Bronchial epithelial cell (primary cell): ENCODE results near the gene SMTNL2. TPM values are rescaled to one million over a fixed set of nuclear protein-coding genes. Genes with fewer than 3 reads are reported as not detected.
A peak's percentile ranks its signal among the peaks of the same experiment; 100 is the strongest.
"Not testable (repeated sequence)": the region's sequence is repeated elsewhere in the genome, so short reads cannot be mapped to it uniquely, and the experiment has no call there.

Experiments used
- DNase-seq: peaks from one replicate; pipeline ENCODE4 v3.0.0-alpha.2; 2010; ENCODE audit warnings: low read depth
- FAIRE-seq: peaks from 2 replicates; lab custom pipeline; 2011; peaks lifted over from hg19 to GRCh38; lab: Jason Lieb, UNC
- H3K27me3 ChIP-seq: 2 replicates; pipeline ENCODE4 v1.5.1; 2011; ENCODE audit warnings: low read length; ENCODE audit not compliant: control insufficient read depth, insufficient read depth
- H3K36me3 ChIP-seq: 2 replicates; pipeline ENCODE4 v1.5.1; 2011; ENCODE audit warnings: low read length; ENCODE audit not compliant: control insufficient read depth, insufficient read depth
- H3K4me3 ChIP-seq: 2 replicates; pipeline ENCODE4 v1.5.1; 2011; ENCODE audit warnings: mild to moderate bottlenecking, low read depth, low read length, control low read depth
- total RNA-seq: library from RNA; depleted of rRNA; stranded (reverse); fragments of >200 nt; gene quantifications from 2 replicates; pipeline ENCODE4 v1.2.1, GENCODE V29; 2014
- TF ChIP-seq, protein P1 (sequence below): IDR thresholded peaks from 2 replicates; pipeline ENCODE4 v1.5.1; 2011; ENCODE audit warnings: mild to moderate bottlenecking, moderate library complexity, low read length, control low read depth, inconsistent platforms; ENCODE audit not compliant: insufficient read depth, severe bottlenecking

The SMTNL2 gene
- total RNA-seq, 1 donor from 2014 or later: not detected

DNA sequence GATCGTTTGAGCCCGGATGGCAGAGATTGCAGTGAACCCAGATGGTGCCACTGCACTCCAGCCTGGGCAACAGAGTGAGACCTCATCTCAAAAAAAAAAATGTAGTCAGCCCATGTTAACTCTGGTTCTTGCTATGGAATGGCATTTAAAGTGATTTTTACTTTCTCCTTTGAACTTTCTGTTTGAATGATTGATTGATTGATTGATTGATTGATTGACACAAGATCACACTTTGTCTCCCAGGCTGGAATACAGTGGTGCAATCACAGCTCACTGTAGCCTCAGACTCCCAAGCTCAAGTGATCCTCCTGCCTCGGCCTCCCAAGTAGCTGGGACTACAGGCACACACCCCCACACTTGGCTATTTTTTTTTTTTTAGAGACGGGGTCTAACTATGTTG, 17.0 kb downstream of the SMTNL2 start:
- Histone ChIP-seq H3K4me3 (no peak overlapping the region), H3K27me3 (peaks cover 3% of the 10 kb centered on the region), H3K36me3 (no peaks in the 10 kb centered on the region)
- FAIRE-seq (no peak), DNase-seq (no peak)
- TF ChIP-seq, protein P1, sequence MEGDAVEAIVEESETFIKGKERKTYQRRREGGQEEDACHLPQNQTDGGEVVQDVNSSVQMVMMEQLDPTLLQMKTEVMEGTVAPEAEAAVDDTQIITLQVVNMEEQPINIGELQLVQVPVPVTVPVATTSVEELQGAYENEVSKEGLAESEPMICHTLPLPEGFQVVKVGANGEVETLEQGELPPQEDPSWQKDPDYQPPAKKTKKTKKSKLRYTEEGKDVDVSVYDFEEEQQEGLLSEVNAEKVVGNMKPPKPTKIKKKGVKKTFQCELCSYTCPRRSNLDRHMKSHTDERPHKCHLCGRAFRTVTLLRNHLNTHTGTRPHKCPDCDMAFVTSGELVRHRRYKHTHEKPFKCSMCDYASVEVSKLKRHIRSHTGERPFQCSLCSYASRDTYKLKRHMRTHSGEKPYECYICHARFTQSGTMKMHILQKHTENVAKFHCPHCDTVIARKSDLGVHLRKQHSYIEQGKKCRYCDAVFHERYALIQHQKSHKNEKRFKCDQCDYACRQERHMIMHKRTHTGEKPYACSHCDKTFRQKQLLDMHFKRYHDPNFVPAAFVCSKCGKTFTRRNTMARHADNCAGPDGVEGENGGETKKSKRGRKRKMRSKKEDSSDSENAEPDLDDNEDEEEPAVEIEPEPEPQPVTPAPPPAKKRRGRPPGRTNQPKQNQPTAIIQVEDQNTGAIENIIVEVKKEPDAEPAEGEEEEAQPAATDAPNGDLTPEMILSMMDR: no peak

DNA sequence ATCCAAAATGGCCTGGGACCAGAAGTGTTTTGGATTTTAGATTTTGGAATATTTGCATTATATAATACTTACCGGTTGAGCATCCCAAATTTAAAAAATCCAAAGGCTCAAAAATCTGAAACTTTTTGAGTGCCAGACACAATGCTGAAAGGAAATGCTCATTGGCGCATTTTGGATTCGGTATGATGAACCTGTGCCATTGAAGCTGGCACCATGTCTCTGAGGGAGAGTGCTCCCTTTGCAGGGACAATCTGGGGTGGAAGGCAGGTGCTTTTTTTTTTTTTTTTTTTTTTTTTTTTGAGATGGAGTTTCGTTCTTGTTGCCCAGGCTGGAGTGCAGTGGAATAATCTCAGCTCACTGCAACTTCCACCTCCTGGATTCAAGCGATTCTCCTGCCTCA, 17.7 kb downstream of the SMTNL2 start:
- DNase-seq: no peak
- no peak for FAIRE-seq
- TF ChIP-seq, protein P1: no peak

DNA sequence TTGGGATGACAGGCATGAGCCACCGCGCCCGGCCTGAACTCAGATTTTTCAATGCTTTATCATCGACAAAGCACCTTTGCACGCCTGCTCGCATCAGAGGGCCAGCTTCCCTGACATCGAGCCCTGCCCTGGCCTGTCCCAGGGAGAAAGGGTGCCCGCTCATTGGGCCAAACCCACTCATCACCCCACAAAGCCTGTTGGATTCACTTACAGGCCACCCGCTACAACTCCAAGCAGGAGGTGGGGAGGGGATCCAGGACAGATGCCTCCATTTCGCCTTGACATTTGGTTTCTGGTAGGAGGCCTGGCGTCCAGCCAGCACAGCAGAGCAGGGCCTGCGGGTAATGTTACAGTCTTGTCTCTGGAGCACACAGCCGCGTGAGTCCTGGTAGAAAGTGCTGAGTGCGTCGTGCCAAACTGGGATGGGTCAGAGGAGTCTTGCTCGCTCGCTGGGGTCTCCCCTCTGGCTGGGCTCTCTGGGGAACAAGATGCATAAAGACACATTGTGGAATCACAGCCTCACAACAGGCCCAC, 19.8 kb downstream of the SMTNL2 start:
- peak; percentile 11 for DNase-seq
- Histone ChIP-seq H3K27me3 (peaks cover 5% of the 10 kb centered on the region), H3K4me3 (no peak overlapping the region), H3K36me3 (no peaks in the 10 kb centered on the region)
- TF ChIP-seq, protein P1: no peak
- no peak for FAIRE-seq

More for the DNA sequence above, 17.7 kb downstream of the SMTNL2 start:
- peaks cover 3% of the 10 kb centered on the region for H3K27me3 ChIP-seq
- no peaks in the 10 kb centered on the region for H3K36me3 ChIP-seq
- no peak overlapping the region for H3K4me3 ChIP-seq

DNA sequence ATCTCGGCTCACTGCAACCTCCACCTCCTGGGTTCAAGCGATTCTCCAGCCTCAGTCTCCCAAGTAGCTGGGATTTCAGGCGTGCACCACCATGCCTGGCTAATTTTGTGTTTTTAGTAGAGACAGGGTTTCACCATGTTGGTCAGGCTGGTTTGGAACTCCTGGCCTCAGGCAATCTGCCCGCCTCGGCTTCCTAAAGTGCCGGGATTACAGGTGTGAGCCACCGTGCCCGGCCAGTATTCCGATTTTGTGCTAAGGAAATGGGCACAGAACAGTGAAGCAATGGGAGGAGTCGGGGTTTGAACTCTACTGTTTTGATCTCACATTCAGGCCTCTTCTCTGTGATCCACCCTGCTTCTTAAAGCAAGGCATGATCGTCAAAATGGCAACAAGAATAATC, 20.4 kb downstream of the SMTNL2 start:
- H3K4me3 ChIP-seq, FAIRE-seq, H3K27me3 ChIP-seq, DNase-seq, H3K36me3 ChIP-seq: not testable (repeated sequence)

DNA sequence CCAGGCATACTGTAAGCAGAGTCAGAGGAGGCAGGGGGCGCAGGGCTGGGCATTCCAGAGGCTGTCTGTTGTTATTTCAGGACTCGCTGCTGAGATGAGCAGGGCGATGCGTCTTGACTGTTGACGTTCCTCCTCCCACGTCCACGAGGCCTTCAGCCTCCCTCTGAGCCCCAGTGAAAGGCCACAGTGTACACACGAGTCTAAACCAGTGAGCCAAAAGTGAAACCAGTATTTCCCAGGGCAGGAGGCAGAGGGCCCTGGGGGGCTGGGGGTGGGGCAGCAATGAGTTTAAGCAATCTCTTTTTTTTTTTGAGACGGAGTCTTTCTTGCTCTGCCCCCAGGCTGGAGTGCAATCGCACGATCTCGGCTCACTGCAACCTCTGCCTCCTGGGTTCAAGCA, 21.5 kb downstream of the SMTNL2 start:
- no peak for FAIRE-seq
- Histone ChIP-seq H3K36me3 (no peaks in the 10 kb centered on the region), H3K4me3 (no peak overlapping the region), H3K27me3 (peaks cover 7% of the 10 kb centered on the region)
- DNase-seq: no peak
- TF ChIP-seq, protein P1: no peak

DNA sequence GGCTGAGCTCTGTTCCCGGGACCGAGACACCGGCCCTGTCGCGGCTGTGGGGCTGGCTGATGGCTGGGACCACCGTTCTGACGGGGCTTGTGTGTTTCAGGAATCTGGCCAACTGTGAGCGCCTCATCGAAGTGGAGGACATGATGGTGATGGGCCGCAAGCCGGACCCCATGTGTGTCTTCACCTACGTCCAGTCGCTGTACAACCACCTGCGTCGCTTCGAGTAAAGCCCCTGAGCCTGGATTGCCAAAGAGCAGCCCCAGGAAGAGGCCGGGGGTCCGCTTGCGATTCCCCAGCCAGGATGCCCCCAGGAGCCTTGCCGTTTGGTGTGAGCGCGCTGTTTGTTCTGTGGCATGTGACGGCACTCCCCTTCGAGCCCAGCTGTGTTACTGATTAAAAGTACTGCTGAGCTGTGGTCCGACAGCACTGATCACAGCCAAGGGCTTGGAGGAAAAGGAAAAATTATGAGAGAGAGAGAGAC, 23.0 kb downstream of the SMTNL2 start:
- TF ChIP-seq, protein P1: no peak
- FAIRE-seq (no peak), DNase-seq (no peak)
- Histone ChIP-seq H3K4me3 (no peak overlapping the region), H3K27me3 (peaks cover 7% of the 10 kb centered on the region), H3K36me3 (no peaks in the 10 kb centered on the region)
